ENCODE data around the gene CTNNB1.

CTNNB1 gene
- 272 to 325 reads per million in 2 donors for total RNA-seq

GRCh38 chr3:41198950-41199865 is at the start of gene CTNNB1:
Gene CTNNB1, plus strand, starts transcription at chr3:41199505. Its CDS starts 24,564 bp downstream, at chr3:41224069.
- peak; percentile 90 for DNase-seq

GRCh38 chr3:41155834-41156233 is 43.5 kb upstream of the CTNNB1 start:
- no peak for DNase-seq

- DNase-seq, result no peak
Measured at GRCh38 chr3:41158947-41159346, 40.4 kb upstream of the CTNNB1 start.

- no peak for DNase-seq
Measured at GRCh38 chr3:41159588-41160189, 39.6 kb upstream of the CTNNB1 start.

- no peak for DNase-seq
Measured at GRCh38 chr3:41162541-41162940, 36.8 kb upstream of the CTNNB1 start.

GRCh38 chr3:41163006-41163405 is 36.3 kb upstream of the CTNNB1 start:
- DNase-seq, result no peak

- DNase-seq, result no peak
Measured at GRCh38 chr3:41163421-41163820, 35.9 kb upstream of the CTNNB1 start.

- no peak for DNase-seq
Measured at GRCh38 chr3:41164777-41165176, 34.5 kb upstream of the CTNNB1 start.

GRCh38 chr3:41167722-41168497 is 31.4 kb upstream of the CTNNB1 start:
- DNase-seq, result no peak

GRCh38 chr3:41169023-41169422 is 30.3 kb upstream of the CTNNB1 start:
- no peak for DNase-seq

- no peak for DNase-seq
Measured at GRCh38 chr3:41173926-41174885, 25.1 kb upstream of the CTNNB1 start.

GRCh38 chr3:41175365-41175764 is 23.9 kb upstream of the CTNNB1 start:
- no peak for DNase-seq

GRCh38 chr3:41176596-41176995 is 22.7 kb upstream of the CTNNB1 start:
- DNase-seq, result no peak

GRCh38 chr3:41178576-41178975 is 20.7 kb upstream of the CTNNB1 start:
- no peak for DNase-seq

- DNase-seq, result no peak
Measured at GRCh38 chr3:41180396-41180795, 18.9 kb upstream of the CTNNB1 start.

- no peak for DNase-seq
Measured at GRCh38 chr3:41182504-41183059, 16.7 kb upstream of the CTNNB1 start.

- DNase-seq, result no peak
Measured at GRCh38 chr3:41184394-41184793, 14.9 kb upstream of the CTNNB1 start.

- DNase-seq, result no peak
Measured at GRCh38 chr3:41186297-41186696, 13.0 kb upstream of the CTNNB1 start.

GRCh38 chr3:41188306-41188705 is 11.0 kb upstream of the CTNNB1 start:
- DNase-seq, result no peak

GRCh38 chr3:41190509-41191284 is 8.6 kb upstream of the CTNNB1 start:
- DNase-seq, result no peak

GRCh38 chr3:41192885-41193284 is 6.4 kb upstream of the CTNNB1 start:
- no peak for DNase-seq

Data from T-helper 9 cell (primary cell).